ENCODE measurements around the gene DNAH3.

DNA sequence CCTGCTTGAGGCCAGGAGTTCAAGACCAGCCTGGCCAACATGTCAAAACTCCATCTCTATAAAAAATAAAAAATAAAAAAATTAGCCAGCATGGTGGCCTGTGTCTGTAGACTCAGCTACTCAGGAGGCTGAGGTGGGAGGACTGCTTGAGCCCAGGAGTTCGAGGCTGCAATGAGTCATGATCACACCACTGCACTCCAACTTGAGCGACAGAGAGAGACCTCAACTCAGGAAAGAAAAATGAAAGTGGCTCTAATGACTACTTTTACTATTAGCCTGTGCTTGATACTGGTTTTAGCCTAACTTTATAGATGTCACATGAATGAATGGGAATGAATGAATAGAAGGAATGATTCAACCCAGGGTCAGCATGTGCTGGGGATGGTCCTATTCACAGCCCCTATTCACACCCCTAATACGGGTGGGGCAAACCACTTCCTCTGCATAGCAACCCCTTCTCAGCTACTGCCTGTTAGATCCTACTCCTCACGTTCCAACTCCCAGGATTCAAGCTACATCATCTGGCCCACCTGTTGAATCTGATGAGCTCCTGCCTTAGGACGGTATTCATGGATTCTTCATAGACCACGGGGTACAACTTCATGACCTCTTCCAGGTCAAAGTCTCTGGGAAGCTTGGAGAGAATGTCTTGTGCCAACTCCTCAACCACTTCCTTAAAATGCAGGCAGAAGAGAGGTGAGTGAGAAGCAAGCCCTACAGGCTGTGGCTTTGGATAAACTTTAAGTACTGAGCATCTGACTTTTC lies 209.6 kb downstream of the DNAH3 start:
- TF ChIP-seq, protein P1, sequence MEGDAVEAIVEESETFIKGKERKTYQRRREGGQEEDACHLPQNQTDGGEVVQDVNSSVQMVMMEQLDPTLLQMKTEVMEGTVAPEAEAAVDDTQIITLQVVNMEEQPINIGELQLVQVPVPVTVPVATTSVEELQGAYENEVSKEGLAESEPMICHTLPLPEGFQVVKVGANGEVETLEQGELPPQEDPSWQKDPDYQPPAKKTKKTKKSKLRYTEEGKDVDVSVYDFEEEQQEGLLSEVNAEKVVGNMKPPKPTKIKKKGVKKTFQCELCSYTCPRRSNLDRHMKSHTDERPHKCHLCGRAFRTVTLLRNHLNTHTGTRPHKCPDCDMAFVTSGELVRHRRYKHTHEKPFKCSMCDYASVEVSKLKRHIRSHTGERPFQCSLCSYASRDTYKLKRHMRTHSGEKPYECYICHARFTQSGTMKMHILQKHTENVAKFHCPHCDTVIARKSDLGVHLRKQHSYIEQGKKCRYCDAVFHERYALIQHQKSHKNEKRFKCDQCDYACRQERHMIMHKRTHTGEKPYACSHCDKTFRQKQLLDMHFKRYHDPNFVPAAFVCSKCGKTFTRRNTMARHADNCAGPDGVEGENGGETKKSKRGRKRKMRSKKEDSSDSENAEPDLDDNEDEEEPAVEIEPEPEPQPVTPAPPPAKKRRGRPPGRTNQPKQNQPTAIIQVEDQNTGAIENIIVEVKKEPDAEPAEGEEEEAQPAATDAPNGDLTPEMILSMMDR (IDR thresholded peaks at IDR 0.05) = no peak
- no peak for TF ChIP-seq POLR2A (IDR thresholded peaks at IDR 0.05)
